Measurements from ENCODE around the gene PDE4D. TPM values are rescaled to one million over a fixed set of nuclear protein-coding genes. Genes with fewer than 3 reads are reported as not detected.

PDE4D gene
- total RNA-seq, 1 experiment from 2014 or later = 3.3 TPM

- TF ChIP-seq TEAD1 (CRISPR knock-in tag; IDR thresholded peaks at IDR 0.05) (no peak), NR1H2 (CRISPR knock-in tag; IDR thresholded peaks at IDR 0.05) (no peak), JAZF1 (CRISPR knock-in tag; IDR thresholded peaks at IDR 0.05) (no peak)
Measured at GRCh38 chr5:59568161-59568560, 325.4 kb downstream of the PDE4D start (continued).

DNA sequence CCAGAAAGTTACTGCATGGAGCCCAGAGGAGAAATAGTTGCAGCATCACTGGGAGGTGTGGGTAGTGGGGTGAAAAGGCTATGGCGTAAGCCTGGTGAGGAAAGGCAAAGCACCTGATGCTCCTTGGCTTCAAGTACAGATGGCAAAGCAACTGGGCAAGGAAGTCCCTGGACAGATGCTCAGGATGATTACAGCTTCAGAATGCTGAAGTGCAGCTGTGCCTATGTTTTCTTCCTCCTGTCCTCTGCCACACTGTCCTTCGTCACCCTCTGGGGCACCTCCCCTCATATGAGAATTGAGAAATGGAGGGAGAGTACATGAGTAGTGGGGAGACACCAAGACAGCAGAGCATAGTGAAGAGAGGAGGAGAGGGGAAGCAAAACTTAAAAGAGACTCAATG lies 328.0 kb downstream of the PDE4D start:
- POLR2A ChIA-PET = no interaction called here
- CTCF ChIA-PET = no interaction called here
- H3K4me3 Mint-ChIP-seq = no peak overlapping the region

More for the DNA sequence above, 328.0 kb downstream of the PDE4D start:
- Mint-ChIP-seq H3K36me3 (peaks cover 12% of the 10 kb centered on the region), H3K4me1 (peaks cover 59% of the 10 kb centered on the region), H3K9me3 (peaks cover 19% of the 10 kb centered on the region), H3K27ac (no peak overlapping the region), H3K27me3 (ENCODE audit: low read depth) (no peaks in the 10 kb centered on the region)
- DNase-seq (ENCODE audit: low spot score) (no peak), ATAC-seq (no peak)
- TF ChIP-seq ZMAT4 (CRISPR knock-in tag; IDR thresholded peaks at IDR 0.05) (no peak), TCF7 (CRISPR knock-in tag; IDR thresholded peaks at IDR 0.05; ENCODE audit: low read depth) (no peak), NFATC4 (CRISPR knock-in tag; IDR thresholded peaks at IDR 0.05) (no peak), ATF3 (CRISPR knock-in tag; conservative IDR thresholded peaks at IDR 0.05) (no peak), GRHL2 (CRISPR knock-in tag; IDR thresholded peaks at IDR 0.05; ENCODE audit: insufficient replicate concordance, severe bottlenecking) (no peak), MAX (CRISPR knock-in tag; IDR thresholded peaks at IDR 0.05) (no peak), OVOL2 (CRISPR knock-in tag; IDR thresholded peaks at IDR 0.05; ENCODE audit: borderline replicate concordance) (no peak), JUN (CRISPR knock-in tag; IDR thresholded peaks at IDR 0.05) (no peak), AFF4 (CRISPR knock-in tag; IDR thresholded peaks at IDR 0.05; ENCODE audit: borderline replicate concordance) (no peak), NR2C2 (CRISPR knock-in tag; IDR thresholded peaks at IDR 0.05) (no peak), ZNF671 (CRISPR knock-in tag; IDR thresholded peaks at IDR 0.05) (no peak), ETV6 (CRISPR knock-in tag; IDR thresholded peaks at IDR 0.05) (no peak)
- TF ChIP-seq, protein P1, sequence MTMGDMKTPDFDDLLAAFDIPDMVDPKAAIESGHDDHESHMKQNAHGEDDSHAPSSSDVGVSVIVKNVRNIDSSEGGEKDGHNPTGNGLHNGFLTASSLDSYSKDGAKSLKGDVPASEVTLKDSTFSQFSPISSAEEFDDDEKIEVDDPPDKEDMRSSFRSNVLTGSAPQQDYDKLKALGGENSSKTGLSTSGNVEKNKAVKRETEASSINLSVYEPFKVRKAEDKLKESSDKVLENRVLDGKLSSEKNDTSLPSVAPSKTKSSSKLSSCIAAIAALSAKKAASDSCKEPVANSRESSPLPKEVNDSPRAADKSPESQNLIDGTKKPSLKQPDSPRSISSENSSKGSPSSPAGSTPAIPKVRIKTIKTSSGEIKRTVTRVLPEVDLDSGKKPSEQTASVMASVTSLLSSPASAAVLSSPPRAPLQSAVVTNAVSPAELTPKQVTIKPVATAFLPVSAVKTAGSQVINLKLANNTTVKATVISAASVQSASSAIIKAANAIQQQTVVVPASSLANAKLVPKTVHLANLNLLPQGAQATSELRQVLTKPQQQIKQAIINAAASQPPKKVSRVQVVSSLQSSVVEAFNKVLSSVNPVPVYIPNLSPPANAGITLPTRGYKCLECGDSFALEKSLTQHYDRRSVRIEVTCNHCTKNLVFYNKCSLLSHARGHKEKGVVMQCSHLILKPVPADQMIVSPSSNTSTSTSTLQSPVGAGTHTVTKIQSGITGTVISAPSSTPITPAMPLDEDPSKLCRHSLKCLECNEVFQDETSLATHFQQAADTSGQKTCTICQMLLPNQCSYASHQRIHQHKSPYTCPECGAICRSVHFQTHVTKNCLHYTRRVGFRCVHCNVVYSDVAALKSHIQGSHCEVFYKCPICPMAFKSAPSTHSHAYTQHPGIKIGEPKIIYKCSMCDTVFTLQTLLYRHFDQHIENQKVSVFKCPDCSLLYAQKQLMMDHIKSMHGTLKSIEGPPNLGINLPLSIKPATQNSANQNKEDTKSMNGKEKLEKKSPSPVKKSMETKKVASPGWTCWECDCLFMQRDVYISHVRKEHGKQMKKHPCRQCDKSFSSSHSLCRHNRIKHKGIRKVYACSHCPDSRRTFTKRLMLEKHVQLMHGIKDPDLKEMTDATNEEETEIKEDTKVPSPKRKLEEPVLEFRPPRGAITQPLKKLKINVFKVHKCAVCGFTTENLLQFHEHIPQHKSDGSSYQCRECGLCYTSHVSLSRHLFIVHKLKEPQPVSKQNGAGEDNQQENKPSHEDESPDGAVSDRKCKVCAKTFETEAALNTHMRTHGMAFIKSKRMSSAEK (CRISPR knock-in tag; IDR thresholded peaks at IDR 0.05; ENCODE audit: borderline replicate concordance) = no peak
- TF ChIP-seq, protein P2, sequence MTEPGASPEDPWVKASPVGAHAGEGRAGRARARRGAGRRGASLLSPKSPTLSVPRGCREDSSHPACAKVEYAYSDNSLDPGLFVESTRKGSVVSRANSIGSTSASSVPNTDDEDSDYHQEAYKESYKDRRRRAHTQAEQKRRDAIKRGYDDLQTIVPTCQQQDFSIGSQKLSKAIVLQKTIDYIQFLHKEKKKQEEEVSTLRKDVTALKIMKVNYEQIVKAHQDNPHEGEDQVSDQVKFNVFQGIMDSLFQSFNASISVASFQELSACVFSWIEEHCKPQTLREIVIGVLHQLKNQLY (CRISPR knock-in tag; IDR thresholded peaks at IDR 0.05) = no peak
- TF ChIP-seq, protein P3, sequence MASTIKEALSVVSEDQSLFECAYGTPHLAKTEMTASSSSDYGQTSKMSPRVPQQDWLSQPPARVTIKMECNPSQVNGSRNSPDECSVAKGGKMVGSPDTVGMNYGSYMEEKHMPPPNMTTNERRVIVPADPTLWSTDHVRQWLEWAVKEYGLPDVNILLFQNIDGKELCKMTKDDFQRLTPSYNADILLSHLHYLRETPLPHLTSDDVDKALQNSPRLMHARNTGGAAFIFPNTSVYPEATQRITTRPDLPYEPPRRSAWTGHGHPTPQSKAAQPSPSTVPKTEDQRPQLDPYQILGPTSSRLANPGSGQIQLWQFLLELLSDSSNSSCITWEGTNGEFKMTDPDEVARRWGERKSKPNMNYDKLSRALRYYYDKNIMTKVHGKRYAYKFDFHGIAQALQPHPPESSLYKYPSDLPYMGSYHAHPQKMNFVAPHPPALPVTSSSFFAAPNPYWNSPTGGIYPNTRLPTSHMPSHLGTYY (CRISPR knock-in tag; IDR thresholded peaks at IDR 0.05) = no peak
